Ovary (tissue), 3 donors: ENCODE measurements around the gene DNAJC3.

ENCODE experiments used
- POLR2A ChIP-seq: fragments of 450-650 bp; IDR thresholded peaks from one replicate; pipeline ENCODE4 v1.6.1; 2017; ENCODE audit warnings: antibody characterized with exemption, mild to moderate bottlenecking, moderate library complexity
- TF ChIP-seq, protein P1 (sequence below), 3 donors: fragments of 450-650 bp in 2 of 3; fragments of 200-600 bp in 1 of 3; IDR thresholded peaks; one replicate each; pipeline versions ENCODE4 v1.5.1 to v1.8.0; 2016 to 2022; ENCODE audit warnings: antibody characterized with exemption in 3 of 3, mild to moderate bottlenecking in 1 of 3
- donor health status: DM: no; HTN: no; CAD: no.

DNA sequence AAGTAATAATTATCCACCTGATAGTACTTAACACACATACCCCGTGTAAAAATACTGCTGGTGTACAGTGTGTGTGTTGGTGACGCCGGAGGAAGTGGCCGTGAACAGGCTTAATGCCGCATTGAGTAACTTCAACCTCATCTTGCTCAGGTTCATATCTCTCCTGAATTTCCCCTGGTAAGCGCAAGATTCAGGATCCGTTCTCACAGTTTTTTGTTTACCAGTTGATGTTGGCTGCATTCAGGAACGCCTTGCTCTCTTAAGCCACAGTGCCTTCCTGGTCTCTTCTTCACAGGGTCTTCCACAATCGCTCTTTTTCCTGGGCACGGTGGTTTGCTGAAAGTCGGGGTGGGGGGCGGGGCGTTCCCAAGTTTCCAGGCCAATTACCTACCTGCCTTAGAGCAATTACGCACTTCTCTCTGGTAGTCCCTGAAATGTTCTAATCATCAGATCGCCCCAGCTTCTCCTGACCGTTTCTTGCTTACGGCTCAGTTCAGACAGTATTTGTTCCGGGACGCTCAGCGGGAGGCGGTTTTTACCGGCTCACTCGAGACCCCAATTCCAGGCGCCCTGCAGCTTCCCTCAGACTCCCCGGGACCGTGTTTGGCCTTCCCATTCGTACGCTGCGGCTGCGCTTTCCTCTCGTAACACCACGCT lies 706 bp upstream of the DNAJC3 start:
- TF ChIP-seq, protein P1, sequence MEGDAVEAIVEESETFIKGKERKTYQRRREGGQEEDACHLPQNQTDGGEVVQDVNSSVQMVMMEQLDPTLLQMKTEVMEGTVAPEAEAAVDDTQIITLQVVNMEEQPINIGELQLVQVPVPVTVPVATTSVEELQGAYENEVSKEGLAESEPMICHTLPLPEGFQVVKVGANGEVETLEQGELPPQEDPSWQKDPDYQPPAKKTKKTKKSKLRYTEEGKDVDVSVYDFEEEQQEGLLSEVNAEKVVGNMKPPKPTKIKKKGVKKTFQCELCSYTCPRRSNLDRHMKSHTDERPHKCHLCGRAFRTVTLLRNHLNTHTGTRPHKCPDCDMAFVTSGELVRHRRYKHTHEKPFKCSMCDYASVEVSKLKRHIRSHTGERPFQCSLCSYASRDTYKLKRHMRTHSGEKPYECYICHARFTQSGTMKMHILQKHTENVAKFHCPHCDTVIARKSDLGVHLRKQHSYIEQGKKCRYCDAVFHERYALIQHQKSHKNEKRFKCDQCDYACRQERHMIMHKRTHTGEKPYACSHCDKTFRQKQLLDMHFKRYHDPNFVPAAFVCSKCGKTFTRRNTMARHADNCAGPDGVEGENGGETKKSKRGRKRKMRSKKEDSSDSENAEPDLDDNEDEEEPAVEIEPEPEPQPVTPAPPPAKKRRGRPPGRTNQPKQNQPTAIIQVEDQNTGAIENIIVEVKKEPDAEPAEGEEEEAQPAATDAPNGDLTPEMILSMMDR (IDR thresholded peaks at IDR 0.05), result no peak
- no peak for TF ChIP-seq POLR2A
